Measurements from ENCODE around the gene SYT15B. TPM values are rescaled to one million over a fixed set of nuclear protein-coding genes. Genes with fewer than 3 reads are reported as not detected.
"Not testable (repeated sequence)": the region's sequence is repeated elsewhere in the genome, so short reads cannot be mapped to it uniquely, and the experiment has no call there.

Gene SYT15B
- polyA plus RNA-seq, 4 donors, result 1.8 to 3.5 (median 2.7) TPM

DNA sequence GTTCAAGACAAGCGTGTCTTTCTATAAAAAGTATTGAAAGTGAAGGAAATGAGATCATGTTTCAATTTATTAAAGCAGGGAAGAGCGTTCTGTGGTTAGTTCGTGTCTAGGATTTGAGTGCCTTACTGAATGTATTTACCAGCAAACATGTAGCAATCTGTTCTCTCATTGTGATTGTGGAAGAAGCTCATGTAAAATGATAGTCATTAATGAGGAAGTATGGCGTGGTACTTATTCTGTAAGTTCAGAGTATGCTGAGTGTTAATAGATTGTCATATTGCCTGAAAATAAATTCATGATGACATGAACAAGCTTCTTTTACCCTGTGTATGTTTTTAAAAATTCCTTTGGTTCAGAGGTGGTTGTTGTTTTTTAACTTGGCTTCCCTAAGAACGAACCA lies 32.5 kb downstream of the SYT15B start:
- not testable (repeated sequence) for DNase-seq (ENCODE audit: low read depth in 4 of 4, low spot score in 3 of 4)

DNA sequence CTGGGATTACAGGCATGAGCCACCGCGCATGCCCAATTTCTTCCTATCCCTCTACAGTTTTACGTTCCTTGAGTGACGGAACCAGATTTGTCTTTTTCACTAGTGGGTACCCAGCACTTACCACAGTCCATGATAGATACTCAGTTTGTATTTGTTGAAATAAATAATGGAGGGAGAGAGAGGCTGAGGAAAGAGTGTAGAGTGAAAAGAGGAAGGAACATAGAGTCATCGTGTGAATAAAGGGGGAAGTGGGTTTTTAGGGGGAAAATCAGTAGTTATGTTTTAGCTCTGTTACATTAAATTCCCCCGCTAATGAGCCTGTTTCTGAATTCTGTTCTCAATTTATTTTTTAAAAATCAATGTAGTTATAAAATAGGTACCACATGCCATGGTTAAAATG lies 37.7 kb downstream of the SYT15B start:
- DNase-seq (ENCODE audit: low read depth in 4 of 4, low spot score in 3 of 4), result not testable (repeated sequence)

DNA sequence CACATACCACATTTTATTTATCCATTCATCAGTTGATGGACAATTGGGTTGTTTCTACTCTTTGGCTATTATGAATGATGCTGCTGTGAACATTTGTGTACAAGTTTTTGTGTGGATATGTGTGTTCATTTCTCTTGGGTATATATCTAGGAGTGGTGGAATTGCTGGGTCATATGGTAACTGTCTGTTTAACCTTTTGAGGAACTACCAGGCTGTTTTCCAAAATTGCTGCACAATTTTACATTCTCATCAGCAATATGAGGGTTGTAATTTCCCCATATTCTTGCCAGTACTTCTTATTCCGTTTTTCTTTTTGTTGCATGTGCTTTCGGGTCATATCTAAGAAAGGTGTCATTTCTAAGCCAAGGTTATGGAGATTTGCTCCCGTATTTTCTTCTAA lies 38.3 kb downstream of the SYT15B start:
- not testable (repeated sequence) for DNase-seq (ENCODE audit: low read depth in 4 of 4, low spot score in 3 of 4)

DNA sequence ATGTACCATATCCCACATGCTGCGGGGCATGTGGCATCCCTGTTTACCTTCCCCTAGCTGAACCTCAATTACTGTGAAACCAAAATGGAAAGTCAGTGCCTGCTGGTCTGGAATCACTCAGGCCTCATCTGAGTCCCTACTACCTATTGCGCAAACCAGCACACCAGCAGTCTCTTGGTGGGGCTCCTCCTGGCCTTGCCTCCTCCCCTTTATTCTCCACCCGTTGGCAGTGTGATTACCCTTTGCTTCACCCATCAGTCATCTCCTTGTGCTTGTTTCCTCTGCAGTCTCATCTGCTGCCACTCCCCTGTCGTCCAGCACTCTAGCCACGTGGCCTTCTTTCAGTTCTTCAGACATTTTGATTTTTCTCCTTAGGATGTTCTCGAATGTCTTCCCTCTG lies 39.3 kb downstream of the SYT15B start:
- DNase-seq (ENCODE audit: low read depth in 4 of 4, low spot score in 3 of 4), result not testable (repeated sequence)

DNA sequence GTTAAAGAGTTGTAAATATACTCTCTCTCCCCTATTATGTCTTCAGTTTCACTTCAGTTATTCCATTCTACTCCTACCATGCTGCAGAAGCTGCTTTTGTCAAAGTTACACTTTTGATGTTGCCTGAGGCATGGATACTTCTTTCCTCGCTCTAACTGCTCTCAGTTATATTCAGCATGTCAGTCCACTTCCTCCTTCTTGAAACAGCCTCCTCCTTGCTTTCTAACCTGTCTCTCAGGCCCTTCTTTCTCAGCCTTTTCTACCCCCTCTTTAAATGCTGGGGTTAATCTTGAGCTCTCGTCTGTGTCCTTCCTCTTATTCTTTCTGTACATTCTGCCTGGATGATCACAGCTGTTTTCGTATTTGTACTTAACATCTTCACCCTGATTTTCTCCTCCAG lies 40.0 kb downstream of the SYT15B start:
- DNase-seq (ENCODE audit: low read depth in 4 of 4, low spot score in 3 of 4), result not testable (repeated sequence)

DNA sequence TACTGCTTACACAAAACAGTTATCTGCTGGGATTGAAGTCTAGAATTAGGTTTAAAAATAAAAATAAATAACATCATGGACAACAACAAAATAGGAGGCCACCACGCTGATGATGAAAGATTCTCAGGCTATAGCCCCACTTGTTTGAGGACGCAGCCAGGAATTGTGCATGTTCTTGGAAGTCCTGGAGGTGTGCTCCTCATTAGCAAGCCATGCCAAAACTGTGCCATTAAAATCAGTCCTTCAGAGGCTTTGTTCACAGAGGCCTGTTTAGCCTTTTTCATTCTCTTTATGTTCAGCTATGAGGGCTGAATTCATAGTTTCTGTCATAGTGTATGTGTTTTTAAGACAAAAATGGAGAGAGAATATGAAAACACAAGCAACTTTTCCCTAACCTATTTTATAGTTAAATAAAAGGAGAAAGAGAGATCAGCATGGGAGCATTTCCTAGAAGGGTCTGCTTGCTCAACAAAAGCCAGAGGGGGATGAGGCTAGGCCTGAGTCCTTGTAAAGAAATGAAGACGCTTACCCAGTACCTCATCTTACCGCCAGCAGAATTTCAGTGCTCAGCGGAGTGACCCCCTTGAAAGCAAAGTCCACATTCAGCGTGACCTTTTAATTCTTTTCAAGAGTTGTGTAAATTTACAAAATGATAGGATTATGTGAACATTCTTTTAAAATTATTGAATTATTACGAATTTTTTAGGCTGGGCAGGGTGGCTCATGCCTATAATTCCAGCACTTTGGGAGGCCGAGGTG lies 46.2 kb downstream of the SYT15B start:
- not testable (repeated sequence) for DNase-seq (ENCODE audit: low read depth in 4 of 4, low spot score in 3 of 4)

Other genes starting within 250 kb of the SYT15B start
- gene AGAP9, start 240.0 kb downstream of the SYT15B start, polyA plus RNA-seq (ENCODE audit: insufficient read length in 4 of 4), result 10 to 100 TPM in 2 of 4 donors, 1 to 10 TPM in 2; 4.9 to 14.3 (median 9.5) TPM
- gene NPY4R2, start 155.1 kb upstream of the SYT15B start, polyA plus RNA-seq (ENCODE audit: insufficient read length in 4 of 4), result under 1 TPM in 1 of 4 donors, not detected in 3; 0.08 TPM
- gene FAM25C, start 236.2 kb upstream of the SYT15B start, polyA plus RNA-seq (ENCODE audit: insufficient read length in 4 of 4), result not detected

All from left renal pelvis (tissue), 4 donors.